GM23248 (cell line): ENCODE data around the gene CEMIP.

Experiments used
- EZH2 ChIP-seq: fragments of 200-600 bp; sonication (generic); IDR thresholded peaks from 2 replicates; pipeline ENCODE4 v1.6.1; 2018; ENCODE audit warnings: antibody characterized with exemption, mild to moderate bottlenecking; ENCODE audit not compliant: insufficient read depth, poor library complexity, severe bottlenecking
- EZH2phosphoT487 ChIP-seq: fragments of 200-600 bp; sonication (generic); IDR thresholded peaks from 2 replicates; pipeline ENCODE4 v1.6.1; 2018; ENCODE audit warnings: antibody characterized with exemption, moderate library complexity, mild to moderate bottlenecking, low read depth; ENCODE audit not compliant: insufficient read depth

GRCh38 chr15:80931721-80932512 is 152.7 kb downstream of the CEMIP start:
- TF ChIP-seq EZH2 (no peak), EZH2phosphoT487 (no peak)
